Raji (cell line): ENCODE results near the gene NOL4L.

Source experiments
- POLR2A ChIP-seq: IDR thresholded peaks from 2 replicates; pipeline ENCODE4 v1.6.1; 2011; ENCODE audit warnings: low read depth, low read length, control low read depth; ENCODE audit not compliant: insufficient read depth

NOL4L gene

DNA sequence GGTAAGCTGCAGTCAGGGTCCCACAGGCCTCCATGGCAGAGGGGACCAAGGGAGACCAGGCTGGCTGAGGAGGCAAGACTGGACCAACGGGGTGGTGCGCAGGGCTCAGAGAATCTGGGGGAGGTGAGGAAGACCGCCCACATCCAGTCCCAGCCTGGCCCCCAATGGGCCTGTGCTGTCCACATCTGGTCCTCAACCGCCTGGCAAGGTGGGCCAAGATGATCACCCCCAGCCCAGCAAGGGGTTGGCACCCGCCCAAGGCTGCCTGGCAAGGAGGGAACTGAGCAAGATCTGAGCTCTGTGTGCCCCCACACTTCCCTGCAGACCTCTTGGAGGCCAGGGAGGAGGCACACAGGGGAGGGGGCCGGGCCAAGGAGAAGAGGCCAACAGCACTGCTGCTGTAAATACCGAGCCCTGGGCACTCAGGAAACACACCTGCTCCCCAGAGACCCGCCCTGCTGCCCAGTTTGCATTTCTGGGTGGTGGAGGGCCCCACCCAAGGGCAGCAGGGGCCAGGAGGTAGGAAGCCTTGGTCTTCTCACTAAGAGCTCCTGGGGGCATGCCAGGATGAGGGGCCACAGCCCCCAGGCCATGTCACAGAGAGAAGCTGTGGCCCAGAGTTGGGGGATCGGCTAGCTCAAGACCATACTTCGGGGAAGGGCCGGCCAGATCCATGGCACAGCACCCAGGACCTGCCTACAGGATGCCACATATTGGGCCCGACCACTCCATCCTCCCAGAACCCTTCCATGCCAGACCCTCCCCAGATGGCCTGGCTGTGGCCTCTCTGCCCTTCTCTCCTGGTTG, 117.4 kb downstream of the NOL4L start:
- TF ChIP-seq POLR2A, result no peak

DNA sequence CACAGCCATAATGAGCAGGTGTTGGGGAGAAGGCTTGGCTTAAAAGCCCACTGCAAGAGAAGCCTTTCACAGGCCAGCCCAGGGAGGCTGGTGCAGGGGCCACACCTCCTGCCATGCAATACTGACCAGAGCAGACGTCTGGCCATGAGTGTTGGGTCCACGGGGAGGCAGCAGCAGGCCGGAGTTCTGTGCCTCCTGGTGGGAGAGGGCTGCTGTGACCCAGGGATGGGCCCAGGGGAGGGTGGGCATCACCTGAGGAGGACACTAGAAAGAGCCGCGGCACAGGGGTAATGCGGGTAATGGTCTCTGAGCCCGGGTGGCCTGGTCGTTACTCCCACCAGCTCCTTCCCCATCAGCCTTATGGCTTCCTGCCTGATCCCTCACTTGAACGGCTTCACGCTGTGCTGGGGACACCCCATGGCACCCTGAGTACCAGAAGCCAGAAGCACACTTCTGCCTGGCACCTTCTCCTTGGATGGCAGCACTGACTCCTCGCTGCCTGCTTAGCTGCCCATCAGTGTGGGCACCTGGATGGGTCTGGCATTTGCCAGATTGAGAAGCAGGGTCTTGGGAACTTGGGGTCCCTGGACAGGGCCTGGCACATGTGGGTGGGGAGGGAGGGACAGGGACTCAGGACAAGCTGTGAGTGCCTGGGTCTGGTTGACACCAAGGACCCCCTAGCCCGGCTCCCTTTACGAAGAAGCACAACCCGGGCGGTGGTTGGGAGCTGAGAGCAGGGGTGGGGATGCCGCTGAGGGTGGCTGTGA, 118.2 kb downstream of the NOL4L start:
- no peak for TF ChIP-seq POLR2A

DNA sequence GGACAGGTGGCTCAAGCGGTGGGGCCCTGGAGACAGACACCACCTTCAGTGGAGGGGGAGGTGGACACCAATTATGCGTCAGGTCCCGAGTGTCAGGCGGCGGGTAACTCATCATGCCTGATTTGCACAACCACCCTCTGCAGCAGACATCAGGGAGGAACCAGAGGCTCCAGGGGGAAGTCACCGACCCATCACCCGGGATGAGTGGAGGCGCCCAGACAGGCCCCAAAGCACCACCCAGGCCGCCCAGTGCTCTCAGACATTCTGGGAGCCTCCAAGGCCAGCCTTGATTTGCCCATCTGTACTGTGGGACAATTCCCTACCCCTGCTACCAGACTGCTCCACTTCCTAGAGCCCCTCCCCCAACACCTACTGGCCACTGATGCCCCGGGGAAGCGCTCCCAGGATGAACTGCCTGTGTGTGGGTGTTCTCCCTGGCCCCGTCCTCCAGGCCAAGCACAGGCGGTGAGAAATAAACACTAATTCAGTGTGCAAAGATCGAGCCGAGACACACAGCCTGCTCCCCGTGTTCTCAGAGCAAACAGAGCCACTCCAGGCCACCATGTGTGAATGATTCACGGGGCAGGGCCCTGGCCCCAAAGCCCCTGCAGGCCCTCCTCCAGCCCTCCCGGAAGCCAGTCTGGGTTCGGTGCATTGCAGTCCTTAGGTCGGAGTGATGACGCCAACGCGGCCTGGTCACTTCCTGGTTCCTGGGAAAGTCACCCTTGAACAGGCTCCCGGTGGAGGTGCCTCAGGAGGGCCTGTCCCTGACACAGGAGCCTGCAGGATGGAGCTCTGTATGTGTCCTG, 119.8 kb downstream of the NOL4L start:
- TF ChIP-seq POLR2A, result no peak

DNA sequence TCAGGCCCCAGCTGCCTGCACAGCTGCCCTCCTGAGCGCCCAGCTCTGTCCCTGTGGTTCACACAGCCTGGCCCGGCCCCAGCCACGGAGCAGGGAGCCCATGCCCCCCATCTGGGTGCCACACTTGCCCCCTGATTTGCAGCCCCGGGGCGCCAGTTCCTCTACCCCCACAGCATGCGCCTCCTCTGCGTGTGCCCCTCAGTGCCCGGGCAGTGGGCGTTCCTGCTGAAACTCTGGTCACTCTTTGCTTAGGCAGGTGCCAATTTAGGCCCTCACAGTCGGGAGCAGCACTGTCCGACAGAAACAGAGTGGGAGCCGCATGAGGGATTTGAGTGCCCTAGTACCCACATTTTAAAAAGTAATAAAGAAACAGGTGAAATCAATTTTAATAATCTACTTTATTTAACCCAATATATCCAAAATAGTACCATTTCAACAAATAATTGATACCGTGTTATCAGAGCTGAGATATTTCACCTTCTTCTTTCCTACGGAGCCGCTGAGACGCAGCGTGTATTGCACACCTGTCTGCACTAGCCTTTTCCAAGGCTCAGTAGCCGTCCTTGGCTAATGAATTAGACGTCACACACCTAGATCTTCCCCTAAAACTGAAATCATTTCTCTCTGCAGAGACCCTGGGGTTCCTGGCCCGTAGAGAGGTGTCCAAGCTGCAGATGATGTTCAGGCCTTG, 120.6 kb downstream of the NOL4L start:
- no peak for TF ChIP-seq POLR2A

DNA sequence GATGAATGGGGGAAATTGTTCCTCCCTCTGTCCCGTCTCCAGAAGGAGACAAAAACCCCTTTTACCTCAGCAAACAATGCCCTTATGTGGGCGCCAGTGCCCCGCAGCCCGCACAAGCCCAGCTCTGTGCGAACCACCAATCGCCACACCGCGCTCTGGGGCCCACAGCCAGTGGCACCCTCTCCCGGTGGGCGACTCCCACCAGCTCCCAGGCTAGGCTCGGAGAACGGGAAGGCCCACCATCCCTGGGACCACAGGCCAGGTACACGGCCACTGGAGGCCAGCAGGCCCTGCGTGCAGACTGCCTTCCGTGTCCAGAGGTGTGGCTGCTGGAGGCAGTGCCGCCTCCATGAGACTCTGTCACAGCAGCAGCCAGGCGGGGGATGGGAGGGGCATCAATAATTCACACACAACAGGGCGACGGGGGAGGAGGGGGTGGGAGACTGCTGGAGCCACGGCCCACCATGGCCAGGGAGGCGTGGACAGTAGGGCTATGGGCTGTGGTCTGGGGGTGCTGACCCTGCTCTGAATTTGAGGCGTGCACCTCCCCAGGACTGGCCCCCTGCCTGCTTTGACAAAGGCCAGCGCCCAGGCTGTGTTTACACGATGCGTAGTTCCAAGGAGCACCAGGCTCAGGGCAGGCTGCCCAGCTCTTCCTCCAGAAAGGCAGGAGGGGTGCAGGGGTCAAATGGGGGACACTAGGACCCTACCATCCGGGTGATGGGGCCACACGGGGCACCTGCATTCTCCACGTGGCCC, 121.3 kb downstream of the NOL4L start:
- no peak for TF ChIP-seq POLR2A

DNA sequence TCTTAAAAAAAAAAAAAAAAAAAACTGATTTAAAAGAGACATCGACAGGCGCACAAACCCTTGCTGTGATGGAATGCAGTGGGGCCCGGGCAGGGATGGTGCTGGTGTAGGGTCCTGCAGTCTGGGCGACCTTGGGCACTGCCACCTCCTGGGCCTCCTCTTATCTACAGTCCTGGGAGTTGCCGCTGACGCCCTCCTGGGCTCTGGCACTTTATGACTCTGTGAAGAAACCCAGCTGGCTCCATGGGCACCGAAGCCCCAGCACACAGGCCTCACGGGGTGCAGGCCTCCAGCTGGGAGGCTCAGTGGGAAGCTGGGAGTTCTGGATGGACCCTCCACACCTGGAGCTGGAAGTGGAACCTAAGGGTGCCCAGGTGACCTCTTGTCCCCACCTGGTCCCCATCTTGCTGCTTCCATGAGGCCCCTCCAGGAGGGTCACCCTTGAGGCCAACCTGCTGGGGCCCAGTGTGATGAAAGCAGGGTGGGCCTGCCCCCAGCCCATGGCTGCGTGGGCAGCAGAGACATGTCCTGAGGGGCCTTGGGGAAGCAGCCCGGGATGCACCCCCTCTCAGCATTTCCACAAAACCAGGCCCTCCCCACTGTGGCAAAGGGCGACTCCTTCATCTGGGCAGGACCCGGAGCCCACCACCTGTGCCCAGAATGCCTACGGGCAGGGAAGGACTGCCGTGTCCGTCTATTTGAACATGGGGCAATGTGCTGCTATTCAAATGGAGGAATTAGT, 122.1 kb downstream of the NOL4L start:
- TF ChIP-seq POLR2A, result no peak

DNA sequence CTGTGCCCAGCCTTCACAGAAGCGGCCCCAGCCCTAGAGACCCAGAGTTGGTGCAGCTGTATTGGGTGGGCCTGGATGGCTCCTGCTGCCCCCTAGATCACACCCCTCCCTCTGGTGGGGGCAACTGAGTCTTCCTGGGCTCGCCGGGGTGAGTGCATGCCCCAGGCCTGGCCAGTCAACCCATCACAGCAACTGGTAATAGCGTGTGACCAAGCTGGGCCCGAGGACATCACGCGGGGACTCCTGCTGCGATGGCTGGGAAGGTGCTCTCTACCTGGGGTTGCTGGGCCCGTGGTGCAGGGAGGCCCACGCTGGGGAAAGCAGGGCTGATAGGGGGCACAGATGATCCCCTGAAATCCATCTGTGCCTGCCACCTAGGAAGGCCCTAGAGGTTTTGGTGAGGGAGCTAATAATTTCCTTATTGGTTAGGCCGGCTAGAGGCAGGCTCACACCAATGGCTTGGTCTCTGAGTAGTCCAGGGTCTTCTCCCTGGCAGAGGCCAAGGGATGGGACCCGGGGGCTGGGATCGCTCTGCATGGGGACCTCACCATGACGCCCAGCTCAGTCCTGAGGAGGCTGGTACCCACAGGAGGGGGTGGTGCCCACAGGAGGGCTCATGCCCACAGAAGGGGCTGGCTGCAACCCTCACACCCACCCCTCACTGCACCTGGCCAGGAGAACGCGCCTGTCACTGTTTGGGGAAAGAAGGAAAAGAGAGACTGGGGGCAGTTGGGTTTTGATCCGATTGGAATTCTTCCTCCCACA, 123.1 kb downstream of the NOL4L start:
- no peak for TF ChIP-seq POLR2A

DNA sequence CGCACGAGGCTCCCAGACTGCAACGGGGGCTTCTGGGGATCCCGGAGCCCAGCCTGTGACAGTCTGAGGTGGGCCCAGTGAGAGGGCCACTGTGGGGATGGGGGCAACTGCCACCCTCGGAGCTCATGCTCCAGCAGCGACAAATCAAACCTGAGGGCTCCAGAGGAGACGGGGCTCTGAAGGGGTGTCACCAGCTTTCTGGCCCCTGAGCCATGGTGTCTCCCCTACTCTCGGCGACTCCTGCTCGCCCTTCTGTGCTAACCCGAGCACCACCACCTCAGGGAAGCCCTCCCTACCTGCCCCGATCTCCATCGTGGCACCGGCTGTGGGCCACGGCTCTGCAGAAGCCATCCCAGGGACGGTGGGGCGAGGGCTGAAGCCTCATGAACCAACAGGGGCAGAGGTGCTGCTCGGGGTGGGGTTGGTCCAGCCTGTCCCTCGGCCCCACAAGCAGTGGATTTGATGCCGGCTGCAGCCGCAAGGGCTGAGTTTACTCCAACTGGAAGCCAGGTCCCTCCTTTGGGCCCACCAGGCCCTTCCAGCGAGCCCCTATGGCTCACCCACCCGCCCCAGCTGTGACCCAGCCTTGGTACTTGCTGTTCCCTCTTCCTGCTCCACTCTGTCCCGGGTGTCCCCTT, 124.3 kb downstream of the NOL4L start:
- no peak for TF ChIP-seq POLR2A

DNA sequence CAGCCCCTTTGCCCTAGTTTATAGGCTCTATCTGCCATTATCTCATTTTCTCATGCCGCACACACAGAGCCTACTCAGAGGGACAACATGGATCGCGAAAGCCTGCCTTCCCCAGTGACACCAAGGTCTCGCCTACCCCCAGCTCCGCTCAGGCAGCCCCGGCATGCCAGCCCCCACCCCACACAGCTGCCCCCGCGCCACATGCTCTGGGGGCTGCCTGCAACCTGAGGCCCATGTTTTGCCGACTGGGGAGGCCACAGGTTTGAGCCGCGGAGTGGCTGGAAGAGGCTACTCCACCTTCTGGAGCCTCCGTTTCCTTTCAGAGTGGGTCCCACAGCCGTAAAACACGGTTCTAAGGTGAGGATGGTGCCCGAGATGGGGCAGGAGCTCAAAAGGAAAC, 124.9 kb downstream of the NOL4L start:
- TF ChIP-seq POLR2A, result no peak

DNA sequence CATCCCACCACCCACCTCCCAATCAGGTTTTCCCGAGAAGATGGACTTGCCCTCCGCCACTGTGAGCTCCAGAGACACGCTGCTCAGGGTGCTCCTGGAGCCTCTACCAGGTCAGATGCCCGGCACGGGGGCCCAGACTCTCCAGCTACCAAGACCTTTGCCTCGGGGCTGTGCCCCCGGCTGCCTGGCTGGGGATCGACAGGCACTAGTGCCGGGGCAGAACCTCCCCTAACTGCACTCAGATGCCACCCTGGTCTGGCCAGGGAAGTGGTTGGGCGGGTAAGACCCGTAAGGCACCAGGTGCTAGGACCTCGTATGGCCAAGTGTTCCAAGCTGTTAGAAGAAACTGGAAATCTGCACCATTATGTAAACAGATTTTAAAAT, 126.3 kb downstream of the NOL4L start:
- TF ChIP-seq POLR2A, result no peak

DNA sequence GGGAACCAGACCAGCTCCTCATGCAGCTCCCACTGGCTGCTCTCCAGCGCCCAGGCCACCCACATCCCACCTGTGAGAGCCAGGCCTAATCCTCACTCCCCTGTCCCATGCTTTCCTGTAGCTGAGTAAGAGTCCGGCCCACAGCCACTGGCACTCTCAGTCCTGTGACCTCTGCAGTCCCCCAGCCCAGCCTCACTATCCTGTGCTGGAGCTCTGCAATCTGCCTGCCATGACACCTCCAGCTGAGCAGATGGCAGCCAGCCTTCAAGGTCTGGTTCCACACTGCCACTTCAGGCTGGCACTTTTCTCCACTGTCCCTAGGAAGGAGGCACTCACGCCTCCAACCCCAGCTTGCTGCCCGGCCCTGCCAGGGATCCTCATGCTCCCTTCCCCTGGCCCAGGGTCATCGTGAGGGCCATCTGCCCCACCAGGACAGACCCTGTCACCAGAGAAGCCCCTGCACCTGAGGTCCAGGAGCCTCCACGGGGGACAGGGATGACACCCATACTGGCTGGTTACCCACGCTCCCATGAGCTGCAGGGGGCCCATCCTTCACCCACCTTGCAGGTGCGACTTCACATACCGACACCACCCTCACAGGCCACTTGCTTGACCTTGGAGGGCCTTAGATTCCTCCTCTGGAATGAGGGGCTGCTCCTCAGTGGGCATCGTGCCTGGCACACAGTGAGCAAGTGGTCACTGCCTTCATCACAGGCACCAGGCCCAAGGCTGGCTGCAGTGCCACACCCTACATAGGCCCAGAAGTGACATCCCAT, 126.9 kb downstream of the NOL4L start:
- no peak for TF ChIP-seq POLR2A

DNA sequence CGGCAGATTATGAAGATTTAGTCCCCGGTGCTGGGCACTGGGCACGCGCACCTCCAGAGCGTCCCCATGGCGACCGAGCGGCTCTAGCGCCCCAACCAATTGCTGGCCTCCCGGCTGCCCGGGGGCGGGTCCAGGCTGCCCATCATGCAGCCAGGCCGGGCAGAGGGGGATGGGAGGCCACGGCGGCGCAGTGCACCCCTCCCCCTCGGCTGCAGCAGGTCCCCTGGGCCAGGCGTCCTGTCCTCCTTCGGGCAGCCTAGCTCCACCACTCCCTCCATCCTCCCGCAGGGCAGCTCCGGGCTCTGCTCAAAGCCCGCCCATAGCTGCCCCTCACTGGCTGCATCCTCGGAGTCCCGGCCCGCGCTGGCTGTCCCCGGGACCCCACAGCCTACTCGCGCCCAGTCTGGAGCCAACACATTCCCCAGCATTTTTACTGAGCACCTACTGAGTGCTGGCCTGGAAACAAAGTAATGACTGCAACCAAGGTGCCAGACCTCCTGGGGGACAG, 127.6 kb downstream of the NOL4L start:
- TF ChIP-seq POLR2A, result no peak
